NT2/D1 (cell line): Measurements from ENCODE around the gene OR2T35.
"Not testable (repeated sequence)": the region's sequence is repeated elsewhere in the genome, so short reads cannot be mapped to it uniquely, and the experiment has no call there.

Experiments used
- SUZ12 ChIP-seq: IDR thresholded peaks from 2 replicates; pipeline ENCODE4 v1.6.1; 2011; ENCODE audit not compliant: insufficient read length, insufficient read depth; ENCODE audit errors: extremely low read depth
- YY1 ChIP-seq: IDR thresholded peaks from 2 replicates; pipeline ENCODE4 v1.6.1; 2011; ENCODE audit not compliant: insufficient read length, insufficient read depth
- ZNF274 ChIP-seq: IDR thresholded peaks from 2 replicates; pipeline ENCODE4 v1.6.1; 2011; ENCODE audit warnings: mild to moderate bottlenecking, low read depth, low read length

DNA sequence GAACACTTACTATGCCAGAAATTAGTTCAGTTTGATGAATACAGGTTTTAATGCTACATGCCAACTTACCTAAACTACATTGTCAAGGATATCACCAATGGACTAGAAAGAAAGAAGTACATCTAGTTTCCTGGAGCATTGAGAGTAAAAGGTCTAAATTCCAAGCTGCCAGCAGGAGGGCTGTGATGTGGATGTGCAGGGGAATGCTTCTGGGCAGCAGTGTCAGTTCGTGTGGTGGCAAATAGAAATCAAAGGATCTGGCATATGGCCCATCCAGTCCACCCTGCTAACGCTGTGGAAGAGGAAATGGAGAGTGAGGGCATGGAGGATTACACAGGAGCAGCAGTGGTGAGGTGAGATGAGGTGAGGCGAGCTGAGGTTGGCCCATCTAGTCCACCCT is at the start of gene OR2T35:
- TF ChIP-seq ZNF274, YY1, SUZ12: not testable (repeated sequence)
